Naive thymus-derived CD4-positive, alpha-beta T cell (primary cell): ENCODE results near the gene GNAO1. TPM values are rescaled to one million over a fixed set of nuclear protein-coding genes. Genes with fewer than 3 reads are reported as not detected.

Experiments used
- ATAC-seq: fragments of 150-1000 bp; cut with Tn5 transposase; 2 replicates; pipeline ENCODE4 v1.10.0; 2021; ENCODE audit warnings: mild to moderate bottlenecking, moderate library complexity
- CTCF ChIA-PET: fragments of 350-600 bp; sonication (Branson Sonifier 250); formaldehyde crosslinking; loops from one replicate; lab custom pipeline; 2021; ENCODE audit warnings: antibody characterized with exemption; lab: Charles Lee
- POLR2A ChIA-PET: fragments of 350-600 bp; sonication (Branson Sonifier 250); formaldehyde crosslinking; loops from one replicate; lab custom pipeline; 2021; ENCODE audit warnings: antibody characterized with exemption, inconsistent platforms; lab: Charles Lee
- DNase-seq, 9 donors: peaks; one replicate each; pipeline versions ENCODE4 v3.0.0 to v3.0.0-alpha.2; 2020 to 2022; ENCODE audit warnings: mixed read lengths in 1 of 9
- H3K27ac ChIP-seq: one replicate; pipeline ENCODE4 v1.7.0; 2013; ENCODE audit warnings: mild to moderate bottlenecking, low read depth, low read length, moderate library complexity
- H3K27me3 ChIP-seq, 2 donors: one replicate each; pipeline ENCODE4 v1.7.0; 2013; ENCODE audit warnings: low read length in 2 of 2, mild to moderate bottlenecking in 2 of 2, moderate library complexity in 2 of 2; ENCODE audit not compliant: control insufficient read depth in 2 of 2, insufficient read depth in 2 of 2
- H3K36me3 ChIP-seq, 3 experiments: 1 replicate in 2 of 3; 2 replicates in 1 of 3; pipeline ENCODE4 v1.7.0; 2013; ENCODE audit warnings: low read length in 3 of 3, mild to moderate bottlenecking in 3 of 3, moderate library complexity in 1 of 3; ENCODE audit not compliant: insufficient read depth in 3 of 3, control insufficient read depth in 2 of 3
- H3K4me1 ChIP-seq, 2 donors: one replicate each; pipeline ENCODE4 v1.7.0; 2013; ENCODE audit warnings: low read length in 2 of 2, mild to moderate bottlenecking in 2 of 2, moderate library complexity in 1 of 2; ENCODE audit not compliant: control insufficient read depth in 2 of 2, insufficient read depth in 2 of 2
- H3K4me3 ChIP-seq: 2 replicates; pipeline ENCODE4 v1.7.0; 2013; ENCODE audit warnings: mild to moderate bottlenecking, low read length
- H3K9me3 ChIP-seq, 3 experiments: 1 replicate in 2 of 3; 2 replicates in 1 of 3; pipeline ENCODE4 v1.7.0; 2013; ENCODE audit warnings: low read length in 3 of 3; ENCODE audit not compliant: control insufficient read depth in 2 of 3
- H3K27ac Mint-ChIP-seq, 9 donors: one replicate each; pipeline ENCODE4 v1.8.0; 2020 to 2022; ENCODE audit warnings: mixed read lengths in 9 of 9, mild to moderate bottlenecking in 8 of 9, moderate library complexity in 5 of 9, inconsistent platforms in 2 of 9
- H3K27me3 Mint-ChIP-seq, 5 donors: one replicate each; pipeline ENCODE4 v1.8.0; 2021 to 2022; ENCODE audit warnings: mixed read lengths in 5 of 5, mild to moderate bottlenecking in 1 of 5
- H3K36me3 Mint-ChIP-seq, 5 donors: one replicate each; pipeline ENCODE4 v1.8.0; 2020 to 2022; ENCODE audit warnings: mixed read lengths in 5 of 5, mild to moderate bottlenecking in 3 of 5, inconsistent platforms in 1 of 5
- H3K4me1 Mint-ChIP-seq, 7 donors: one replicate each; pipeline ENCODE4 v1.8.0; 2020 to 2022; ENCODE audit warnings: mixed read lengths in 7 of 7, mild to moderate bottlenecking in 3 of 7, inconsistent platforms in 1 of 7
- H3K4me3 Mint-ChIP-seq, 10 donors: one replicate each; pipeline ENCODE4 v1.8.0; 2020 to 2022; ENCODE audit warnings: mild to moderate bottlenecking in 10 of 10, mixed read lengths in 10 of 10, moderate library complexity in 6 of 10, inconsistent platforms in 2 of 10
- H3K9me3 Mint-ChIP-seq, 11 donors: one replicate each; pipeline ENCODE4 v1.8.0; 2020 to 2022; ENCODE audit warnings: mixed read lengths in 11 of 11, mild to moderate bottlenecking in 4 of 11, inconsistent platforms in 1 of 11, moderate library complexity in 1 of 11
- intact Hi-C, 2 donors: fragments of 100-400 bp; cut with micrococcal nuclease; formaldehyde crosslinking; loops; one replicate each; pipeline ENCODE4 v1.15.1; 2023
- polyA plus RNA-seq, 2 donors: library from polyadenylated mRNA; unstranded; fragments of 300-500 nt; fragmentation: Illumina TruSeq; gene quantifications; one replicate each; pipeline ENCODE4 v1.2.3, GENCODE V29; 2021
- total RNA-seq, 6 experiments: library from RNA in 5 of 6; stranded (reverse) in 5 of 6; gene quantifications; 1 replicate in 5 of 6; 2 replicates in 1 of 6; pipeline ENCODE4 v1.2.3 and lab custom pipeline; 2021 to 2026

Gene GNAO1
- total and polyA plus RNA-seq, 7 experiments from 2014 or later, result 0.43 to 5.4 (median 0.80) TPM; not detected in 2

DNA sequence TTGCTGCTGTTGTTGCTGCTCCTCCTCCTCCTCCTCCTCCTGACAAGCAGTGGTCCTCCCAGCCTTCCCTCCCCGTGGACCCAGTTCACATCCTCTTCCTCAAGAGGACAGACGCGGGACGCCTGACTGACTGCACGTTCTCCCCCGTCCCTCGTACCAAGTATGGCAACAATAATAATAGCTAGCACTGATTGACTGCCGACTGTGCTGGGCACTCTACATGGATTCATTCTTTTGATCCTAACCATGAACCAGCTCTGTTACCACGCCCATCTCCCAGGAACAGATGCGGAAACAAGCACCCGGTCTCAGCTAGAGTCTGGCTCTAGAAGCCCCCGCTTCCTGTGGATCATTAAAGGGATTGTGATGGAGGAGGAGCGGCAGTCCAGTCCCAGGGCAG lies 78.0 kb downstream of the GNAO1 start:
- Mint-ChIP-seq H3K9me3 (peaks cover 0 to 4% (median 0%) of the 10 kb centered on the region in 11 donors), H3K27me3 (peaks cover 4 to 39% (median 14%) of the 10 kb centered on the region in 5 donors), H3K4me3 (no peak overlapping the region), H3K27ac (no peak overlapping the region), H3K4me1 (peaks cover 0 to 3% (median 0%) of the 10 kb centered on the region in 7 donors), H3K36me3 (peaks cover 0 to 4% (median 0%) of the 10 kb centered on the region in 5 donors)
- Histone ChIP-seq H3K4me1 (peaks cover 0 to 1% of the 10 kb centered on the region in 2 donors), H3K4me3 (no peak overlapping the region), H3K9me3 (no peaks in the 10 kb centered on the region), H3K27ac (no peak overlapping the region), H3K27me3 (no peaks in the 10 kb centered on the region), H3K36me3 (no peaks in the 10 kb centered on the region)
- POLR2A ChIA-PET, result no interaction called here
- CTCF ChIA-PET, result no interaction called here
- DNase-seq, result no peak
- intact Hi-C loops, result no loop called here
- no peak for ATAC-seq

DNA sequence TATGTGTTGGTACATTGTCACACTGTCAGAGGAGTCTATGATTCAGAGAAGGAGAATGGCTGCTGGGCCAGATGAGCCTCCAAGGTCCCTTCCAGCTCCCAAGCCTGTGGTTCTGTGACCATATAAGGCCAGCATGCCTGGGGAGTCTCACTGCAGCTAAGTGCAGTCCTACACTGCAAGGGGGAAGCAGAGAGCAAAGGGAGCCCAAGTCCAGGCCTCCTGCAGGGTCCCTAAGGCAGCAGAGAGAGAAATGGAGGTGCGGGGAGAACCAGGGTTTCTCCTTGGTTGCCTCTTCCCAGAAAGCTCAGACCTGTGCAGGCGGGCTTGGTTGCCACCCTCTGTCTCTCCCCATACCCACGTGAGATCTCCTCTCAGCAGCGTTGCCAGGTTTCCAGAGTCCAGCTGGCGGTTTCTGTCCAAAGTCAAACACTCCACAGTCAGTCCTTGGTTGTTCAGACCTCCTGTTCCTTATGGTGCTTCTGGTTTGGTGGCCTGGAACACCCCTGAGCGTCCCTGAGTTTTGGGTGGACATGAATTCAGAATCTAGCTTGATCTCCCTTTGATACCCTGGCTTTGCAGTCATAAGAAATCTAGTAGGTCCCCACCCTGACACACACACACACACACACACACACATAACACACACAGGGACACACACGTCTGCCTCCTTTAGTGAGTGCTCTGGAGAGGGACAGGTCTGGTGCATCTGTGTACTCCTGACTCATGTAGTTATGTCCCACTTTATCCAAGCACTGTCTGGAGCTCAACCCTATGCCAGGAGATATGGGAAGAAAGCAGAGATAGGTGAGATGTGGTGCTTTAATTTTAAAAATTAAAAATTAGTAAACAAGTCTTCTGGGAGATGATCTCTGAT lies 78.8 kb downstream of the GNAO1 start:
- Histone ChIP-seq H3K27ac (no peak overlapping the region), H3K4me3 (no peak overlapping the region), H3K36me3 (no peaks in the 10 kb centered on the region), H3K4me1 (no peaks in the 10 kb centered on the region), H3K27me3 (no peaks in the 10 kb centered on the region), H3K9me3 (no peaks in the 10 kb centered on the region)
- no peak for DNase-seq
- ATAC-seq, result no peak
- no peak overlapping the region for H3K4me3 Mint-ChIP-seq
- ChIA-PET POLR2A (no interaction called here), CTCF (no interaction called here)
- peaks cover 0 to 2% (median 0%) of the 10 kb centered on the region in 7 donors for H3K4me1 Mint-ChIP-seq
- H3K27me3 Mint-ChIP-seq, result peaks cover 12 to 47% (median 22%) of the 10 kb centered on the region in 5 donors
- peaks cover 0 to 12% (median 0%) of the 10 kb centered on the region in 11 donors for H3K9me3 Mint-ChIP-seq
- peaks cover 0 to 6% (median 0%) of the 10 kb centered on the region in 5 donors for H3K36me3 Mint-ChIP-seq
- intact Hi-C loops, result loop anchor here in 1 of 2 donors (10.0 kb wide), 1 partner anchor 45 kb away; no protein-coding TSS in a partner anchor
- no peak overlapping the region for H3K27ac Mint-ChIP-seq

DNA sequence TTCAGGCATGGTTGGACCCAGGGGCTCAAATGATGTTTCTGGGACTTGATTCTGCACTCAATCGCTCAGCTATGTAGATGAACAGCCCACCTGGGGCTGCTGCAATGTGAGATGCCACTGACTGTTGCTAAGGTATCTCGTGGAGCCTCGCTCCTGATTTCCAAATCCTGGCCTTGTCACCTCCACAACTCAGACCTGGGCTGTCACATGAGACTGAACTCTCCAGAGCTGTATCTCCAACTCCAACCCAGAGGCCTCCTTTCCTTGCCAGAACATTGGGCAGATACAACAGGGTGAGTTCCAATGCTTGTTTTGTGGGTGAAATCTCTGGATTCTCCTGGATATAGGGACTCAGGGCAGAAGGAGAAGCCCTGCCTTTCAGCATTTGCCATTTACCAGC lies 79.5 kb downstream of the GNAO1 start:
- H3K4me3 Mint-ChIP-seq, result no peak overlapping the region
- DNase-seq, result no peak
- Histone ChIP-seq H3K4me3 (no peak overlapping the region), H3K27me3 (no peaks in the 10 kb centered on the region), H3K9me3 (no peaks in the 10 kb centered on the region), H3K27ac (no peak overlapping the region), H3K36me3 (no peaks in the 10 kb centered on the region), H3K4me1 (no peaks in the 10 kb centered on the region)
- H3K27ac Mint-ChIP-seq, result no peak overlapping the region
- peaks cover 14 to 53% (median 25%) of the 10 kb centered on the region in 5 donors for H3K27me3 Mint-ChIP-seq
- peaks cover 0 to 5% (median 0%) of the 10 kb centered on the region in 7 donors for H3K4me1 Mint-ChIP-seq
- intact Hi-C loops, result loop anchor here in 1 of 2 donors (10.0 kb wide), 1 partner anchor 46 kb away; no protein-coding TSS in a partner anchor
- peaks cover 0 to 14% (median 0%) of the 10 kb centered on the region in 11 donors for H3K9me3 Mint-ChIP-seq
- ChIA-PET POLR2A (no interaction called here), CTCF (no interaction called here)
- no peak for ATAC-seq
- H3K36me3 Mint-ChIP-seq, result peaks cover 0 to 6% (median 0%) of the 10 kb centered on the region in 5 donors

DNA sequence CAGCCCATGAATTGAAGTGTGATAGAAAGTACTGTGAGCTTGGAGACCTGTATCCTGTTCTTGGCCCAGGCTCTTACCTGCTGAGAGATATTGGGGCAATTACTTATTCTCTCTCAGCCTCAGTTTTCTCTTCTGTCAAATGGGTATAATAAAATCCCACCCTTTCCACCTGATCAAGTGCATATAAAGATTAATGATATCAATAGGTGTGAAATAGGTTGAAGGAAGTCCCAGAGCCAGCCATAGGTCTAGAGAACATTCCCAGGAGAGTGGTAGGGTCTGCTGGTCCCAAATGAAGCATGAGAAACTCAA lies 81.2 kb downstream of the GNAO1 start:
- ATAC-seq, result no peak
- POLR2A ChIA-PET, result no interaction called here
- H3K27me3 ChIP-seq, result no peaks in the 10 kb centered on the region
- Mint-ChIP-seq H3K36me3 (peaks cover 0 to 6% (median 0%) of the 10 kb centered on the region in 5 donors), H3K27ac (no peak overlapping the region), H3K9me3 (peaks cover 0 to 14% (median 0%) of the 10 kb centered on the region in 11 donors), H3K4me3 (no peak overlapping the region), H3K27me3 (peaks cover 14 to 61% (median 25%) of the 10 kb centered on the region in 5 donors), H3K4me1 (peaks cover 0 to 8% (median 0%) of the 10 kb centered on the region in 7 donors)
- peaks cover 0 to 1% of the 10 kb centered on the region in 2 donors for H3K4me1 ChIP-seq
- H3K27ac ChIP-seq, result no peak overlapping the region
- DNase-seq, result no peak
- H3K36me3 ChIP-seq, result no peaks in the 10 kb centered on the region
- intact Hi-C loops, result loop anchor here in 1 of 2 donors (10.0 kb wide), 1 partner anchor 48 kb away; no protein-coding TSS in a partner anchor
- no peaks in the 10 kb centered on the region for H3K9me3 ChIP-seq
- CTCF ChIA-PET, result interaction anchor here (0.6 kb wide), 1 partner anchor 46 kb away, joined by 3 read pairs; no protein-coding TSS in a partner anchor
- no peak overlapping the region for H3K4me3 ChIP-seq

DNA sequence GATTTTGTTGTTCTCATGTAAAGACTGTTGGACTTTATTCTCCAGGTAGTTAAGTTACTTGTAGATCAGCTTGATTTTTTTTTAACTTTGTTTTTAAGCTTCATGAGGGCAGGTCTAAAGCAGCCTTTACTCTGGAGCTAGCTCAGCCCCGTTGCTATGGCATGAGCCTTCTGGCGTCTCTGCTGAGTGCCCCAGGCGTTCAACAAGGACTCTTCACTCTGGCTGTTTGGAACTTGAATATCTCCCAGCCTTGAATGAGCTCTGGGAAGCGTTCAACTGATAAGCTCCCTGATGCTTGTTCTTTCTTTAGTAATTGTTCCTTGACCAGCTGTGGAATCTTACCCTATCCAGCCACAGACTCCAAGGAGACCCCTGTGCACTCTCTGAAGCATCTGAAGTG lies 82.3 kb downstream of the GNAO1 start:
- H3K27me3 Mint-ChIP-seq, result peaks cover 14 to 55% (median 20%) of the 10 kb centered on the region in 5 donors
- no peak overlapping the region for H3K27ac Mint-ChIP-seq
- H3K9me3 Mint-ChIP-seq, result peaks cover 0 to 14% (median 0%) of the 10 kb centered on the region in 11 donors
- Histone ChIP-seq H3K4me3 (no peak overlapping the region), H3K4me1 (peaks cover 0 to 12% of the 10 kb centered on the region in 2 donors), H3K27ac (no peak overlapping the region), H3K36me3 (no peaks in the 10 kb centered on the region), H3K9me3 (no peaks in the 10 kb centered on the region), H3K27me3 (no peaks in the 10 kb centered on the region)
- DNase-seq (no peak), ATAC-seq (no peak)
- CTCF ChIA-PET, result interaction anchor here (0.5 kb wide), 1 partner anchor 858 kb away, joined by 4 read pairs; no protein-coding TSS in a partner anchor
- no peak overlapping the region for H3K4me3 Mint-ChIP-seq
- H3K4me1 Mint-ChIP-seq, result peaks cover 0 to 11% (median 3%) of the 10 kb centered on the region in 7 donors
- POLR2A ChIA-PET, result no interaction called here
- intact Hi-C loops, result loop anchor here in 1 of 2 donors (10.0 kb wide), 1 partner anchor 49 kb away; no protein-coding TSS in a partner anchor
- peaks cover 0 to 6% (median 0%) of the 10 kb centered on the region in 5 donors for H3K36me3 Mint-ChIP-seq

DNA sequence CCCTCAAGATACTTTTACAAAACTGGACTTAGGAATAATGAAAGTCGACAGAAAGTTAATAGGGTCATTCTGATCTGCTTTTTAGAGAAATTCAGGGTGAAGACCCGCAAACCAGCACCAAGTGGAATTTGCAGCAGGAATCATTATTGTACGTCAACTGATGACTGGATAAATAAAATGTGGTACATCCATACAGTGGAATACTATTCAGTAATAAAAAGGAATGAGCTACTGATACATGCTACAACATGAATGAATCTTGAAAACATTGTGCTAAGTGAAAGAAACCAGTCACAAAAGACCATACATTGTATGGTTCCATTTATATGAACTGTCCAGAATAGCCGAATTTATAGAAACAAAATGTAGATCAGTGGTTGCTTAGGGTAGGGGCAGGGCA lies 83.1 kb downstream of the GNAO1 start:
- intact Hi-C loops, result loop anchor here in 1 of 2 donors (10.0 kb wide), 1 partner anchor 50 kb away; no protein-coding TSS in a partner anchor
- H3K4me3 Mint-ChIP-seq, result no peak overlapping the region
- Histone ChIP-seq H3K36me3 (no peaks in the 10 kb centered on the region), H3K9me3 (no peaks in the 10 kb centered on the region), H3K4me3 (no peak overlapping the region), H3K27ac (no peak overlapping the region), H3K4me1 (peaks cover 0 to 19% of the 10 kb centered on the region in 2 donors), H3K27me3 (no peaks in the 10 kb centered on the region)
- peaks cover 4 to 18% (median 8%) of the 10 kb centered on the region in 7 donors for H3K4me1 Mint-ChIP-seq
- H3K27me3 Mint-ChIP-seq, result peaks cover 14 to 49% (median 20%) of the 10 kb centered on the region in 5 donors
- no peak for DNase-seq
- peaks cover 0 to 14% (median 0%) of the 10 kb centered on the region in 11 donors for H3K9me3 Mint-ChIP-seq
- H3K36me3 Mint-ChIP-seq, result peaks cover 0 to 6% (median 0%) of the 10 kb centered on the region in 5 donors
- ATAC-seq, result no peak
- H3K27ac Mint-ChIP-seq, result no peak overlapping the region
- ChIA-PET CTCF (no interaction called here), POLR2A (no interaction called here)
